GM23248 (cell line): ENCODE data around the gene TRIOBP. TPM values are rescaled to one million over a fixed set of nuclear protein-coding genes. Genes with fewer than 3 reads are reported as not detected.
"Not testable (repeated sequence)": the region's sequence is repeated elsewhere in the genome, so short reads cannot be mapped to it uniquely, and the experiment has no call there.

Experiments
- DNase-seq: peaks from one replicate; pipeline ENCODE4 v3.0.0-alpha.2; 2015
- H2AFZ ChIP-seq: fragments of 200-600 bp; sonication (generic); 2 replicates; pipeline ENCODE4 v1.6.1; 2016; ENCODE audit warnings: antibody characterized with exemption
- H3F3A ChIP-seq: fragments of 200-600 bp; sonication (generic); 2 replicates; pipeline ENCODE4 v1.6.1; 2016; ENCODE audit warnings: mild to moderate bottlenecking, antibody characterized with exemption, mixed run types; ENCODE audit not compliant: insufficient read depth
- H3K27ac ChIP-seq: fragments of 200-600 bp; sonication (generic); 2 replicates; pipeline ENCODE4 v1.5.1; 2016; ENCODE audit warnings: mild to moderate bottlenecking
- H3K27me3 ChIP-seq: fragments of 200-600 bp; sonication (generic); replicated peaks from 2 replicates; pipeline ENCODE4 v1.6.1; 2016; ENCODE audit warnings: mild to moderate bottlenecking; ENCODE audit not compliant: insufficient read depth
- H3K36me3 ChIP-seq: fragments of 200-600 bp; sonication (generic); 2 replicates; pipeline ENCODE4 v1.6.1; 2016; ENCODE audit warnings: low read depth, mild to moderate bottlenecking
- H3K4me1 ChIP-seq: fragments of 200-600 bp; sonication (generic); 2 replicates; pipeline ENCODE4 v1.6.1; 2016; ENCODE audit warnings: mild to moderate bottlenecking; ENCODE audit not compliant: insufficient read depth
- H3K4me2 ChIP-seq: fragments of 200-600 bp; sonication (generic); one replicate; pipeline ENCODE4 v1.6.1; 2016; ENCODE audit warnings: mild to moderate bottlenecking; ENCODE audit not compliant: unreplicated experiment
- H3K4me3 ChIP-seq: fragments of 200-600 bp; sonication (generic); 2 replicates; pipeline ENCODE4 v1.5.1; 2016; ENCODE audit warnings: mild to moderate bottlenecking
- H3K79me2 ChIP-seq: fragments of 200-600 bp; sonication (generic); 2 replicates; pipeline ENCODE4 v1.6.1; 2016; ENCODE audit warnings: mild to moderate bottlenecking; ENCODE audit not compliant: insufficient read depth
- H3K9ac ChIP-seq: fragments of 200-600 bp; sonication (generic); 2 replicates; pipeline ENCODE4 v1.6.1; 2016; ENCODE audit warnings: mild to moderate bottlenecking
- H3K9me2 ChIP-seq: fragments of 200-600 bp; sonication (generic); 2 replicates; pipeline ENCODE4 v1.6.1; 2016; ENCODE audit warnings: mixed run types, mild to moderate bottlenecking, moderate library complexity; ENCODE audit not compliant: insufficient read depth
- H3K9me3 ChIP-seq: fragments of 200-600 bp; sonication (generic); one replicate; pipeline ENCODE4 v1.6.1; 2017; ENCODE audit warnings: low read depth
- H4K20me1 ChIP-seq: fragments of 200-600 bp; sonication (generic); 2 replicates; pipeline ENCODE4 v1.6.0; 2016; ENCODE audit not compliant: insufficient read depth
- EZH2 ChIP-seq: fragments of 200-600 bp; sonication (generic); IDR thresholded peaks from 2 replicates; pipeline ENCODE4 v1.6.1; 2018; ENCODE audit warnings: antibody characterized with exemption, mild to moderate bottlenecking; ENCODE audit not compliant: insufficient read depth, poor library complexity, severe bottlenecking
- EZH2phosphoT487 ChIP-seq: fragments of 200-600 bp; sonication (generic); IDR thresholded peaks from 2 replicates; pipeline ENCODE4 v1.6.1; 2018; ENCODE audit warnings: antibody characterized with exemption, moderate library complexity, mild to moderate bottlenecking, low read depth; ENCODE audit not compliant: insufficient read depth
- WGBS, 2 experiments: methylation state at CpG; one replicate each; pipeline ENCODE4 v1.1.6; 2015 to 2017; ENCODE audit warnings: low lambda C conversion rate in 2 of 2, low coverage in 1 of 2; ENCODE audit errors: missing lambda C conversion rate in 2 of 2; 5-methylcytosine and 5-hydroxymethylcytosine counted together
- in situ Hi-C: fragments of 300-500 bp; cut with MboI; formaldehyde crosslinking; loops from 2 replicates; pipeline ENCODE4 v1.15.0; 2020
- polyA plus RNA-seq: library from polyadenylated mRNA; unstranded; fragments of >200 nt; fragmentation: Nextera tagmentation; extraction: Ambion mirVana; gene quantifications from 2 replicates; pipeline ENCODE4 v1.2.1, GENCODE V29; 2016
- total RNA-seq: library from RNA; depleted of rRNA; stranded (reverse); fragments of >200 nt; shearing (Covaris generic); gene quantifications from 2 replicates; pipeline ENCODE4 v1.2.3, GENCODE V29; 2014

Gene TRIOBP
- total and polyA plus RNA-seq, 2 experiments from 2014 or later = 123 to 135 TPM

DNA sequence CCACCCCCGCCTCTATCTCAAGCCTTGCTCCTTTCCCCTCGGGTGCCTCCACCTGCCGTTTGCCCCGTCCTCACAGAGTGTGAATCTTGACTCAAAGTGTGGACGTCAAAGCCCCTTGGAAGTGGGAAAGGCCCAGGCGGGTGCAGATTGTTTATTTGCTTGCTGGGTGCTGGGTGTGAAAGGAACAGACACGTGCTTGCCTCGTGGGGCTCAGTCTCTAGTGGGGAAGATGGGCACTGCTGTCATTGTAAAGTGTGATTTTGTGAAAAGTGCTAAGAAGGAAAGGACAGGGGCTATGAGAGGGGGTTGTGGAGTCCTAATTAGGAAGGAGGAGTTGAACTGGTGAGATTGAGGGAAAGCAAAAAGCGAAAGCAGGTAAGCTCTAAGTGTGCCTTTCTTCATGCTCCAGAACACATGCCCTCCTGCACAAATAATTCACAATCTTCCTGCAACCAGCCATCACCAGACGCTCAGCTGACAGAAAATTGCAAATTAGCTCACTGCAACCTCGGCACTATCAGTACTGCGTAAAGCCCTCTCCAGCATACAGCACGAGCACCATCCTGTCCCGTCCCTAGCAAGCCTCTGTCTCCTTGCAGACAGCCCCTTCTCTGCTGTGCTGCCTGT is 101.1 kb downstream of the TRIOBP start:
- no peaks in the 10 kb centered on the region for H3K36me3 ChIP-seq
- no peaks in the 10 kb centered on the region for H3K9me3 ChIP-seq
- no peaks in the 10 kb centered on the region for H3K79me2 ChIP-seq
- in situ Hi-C loops = loop anchor here (10.0 kb wide), 1 partner anchor 173 kb away; no protein-coding TSS in a partner anchor
- TF ChIP-seq EZH2 (no peak), EZH2phosphoT487 (no peak)
- H3K4me1 ChIP-seq = no peaks in the 10 kb centered on the region
- H2AFZ ChIP-seq = no peak overlapping the region
- no peaks in the 10 kb centered on the region for H3K9me2 ChIP-seq
- no peak for DNase-seq
- H3K27ac ChIP-seq = no peak overlapping the region
- WGBS, 2 experiments = 38 to 42% methylated on average over 13 to 14 of the region's 14 CpGs
- no peaks in the 10 kb centered on the region for H3F3A ChIP-seq
- H3K9ac ChIP-seq = no peak overlapping the region
- no peaks in the 10 kb centered on the region for H3K27me3 ChIP-seq
- no peak overlapping the region for H3K4me3 ChIP-seq
- H4K20me1 ChIP-seq = no peaks in the 10 kb centered on the region
- no peak overlapping the region for H3K4me2 ChIP-seq

DNA sequence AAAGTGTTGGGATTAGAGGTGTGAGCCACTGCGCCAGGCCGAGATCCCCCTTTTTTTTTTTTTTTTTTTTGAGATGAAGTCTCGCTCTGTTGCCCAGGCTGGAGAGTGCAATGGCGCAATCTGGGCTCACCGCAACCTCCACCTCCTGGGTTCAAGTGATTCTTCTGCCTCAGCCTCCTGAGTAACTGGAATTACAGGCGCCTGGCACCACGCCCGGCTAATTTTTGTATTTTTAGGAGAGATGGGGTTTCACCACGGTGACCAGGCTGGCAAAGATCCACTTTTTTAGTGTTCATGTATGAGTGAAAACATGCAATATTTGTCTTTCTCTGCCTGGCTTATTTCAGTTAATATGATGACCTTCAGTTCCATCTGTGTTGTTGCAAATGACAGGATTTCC is 103.1 kb downstream of the TRIOBP start:
- not testable (repeated sequence) for H3F3A ChIP-seq, H3K79me2 ChIP-seq, H3K27me3 ChIP-seq, H3K4me1 ChIP-seq, H3K27ac ChIP-seq, H3K36me3 ChIP-seq, H3K9me3 ChIP-seq, H3K9me2 ChIP-seq, H3K4me3 ChIP-seq, H2AFZ ChIP-seq, H3K4me2 ChIP-seq, DNase-seq, H3K9ac ChIP-seq, H4K20me1 ChIP-seq
- in situ Hi-C loops = loop anchor here (10.0 kb wide), 1 partner anchor 175 kb away; no protein-coding TSS in a partner anchor
- 74 to 81% methylated on average over 9 of the region's 9 CpGs for WGBS, 2 experiments

DNA sequence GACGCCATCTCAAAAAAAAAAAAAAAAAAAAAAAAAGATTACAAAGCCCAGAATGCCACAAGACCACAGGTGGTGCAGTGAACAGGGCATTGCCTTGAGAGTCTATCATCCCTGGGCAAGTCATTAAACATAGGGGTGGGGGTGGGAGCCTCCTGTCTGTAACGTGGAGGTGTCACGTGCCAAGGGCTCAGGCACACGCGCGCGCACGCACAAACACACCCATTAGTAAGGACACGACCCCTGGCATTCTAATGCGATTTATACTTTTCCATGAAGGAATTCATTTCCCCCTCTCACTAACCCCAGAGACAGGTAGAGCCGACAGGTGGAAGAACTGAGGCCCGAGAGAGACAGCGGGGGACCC is 105.1 kb downstream of the TRIOBP start:
- no peaks in the 10 kb centered on the region for H4K20me1 ChIP-seq
- H3K36me3 ChIP-seq = no peaks in the 10 kb centered on the region
- TF ChIP-seq EZH2phosphoT487 (no peak), EZH2 (no peak)
- H3K9me3 ChIP-seq = no peaks in the 10 kb centered on the region
- H3K79me2 ChIP-seq = 0 out of 2 replicates have a peak, but pooled peaks cover 7% of the 10 kb centered on the region
- in situ Hi-C loops = no loop called here
- peak overlapping the region; percentile 96 for H2AFZ ChIP-seq
- peak; percentile 28 for DNase-seq
- no peaks in the 10 kb centered on the region for H3K9me2 ChIP-seq
- peaks cover 11% of the 10 kb centered on the region for H3K4me1 ChIP-seq
- H3K27ac ChIP-seq = no peak overlapping the region
- 2 to 6% methylated on average over 11 to 13 of the region's 13 CpGs for WGBS, 2 experiments
- no peaks in the 10 kb centered on the region for H3K27me3 ChIP-seq
- H3K9ac ChIP-seq = peak overlapping the region; percentile 71
- peak overlapping the region; percentile 96 for H3K4me2 ChIP-seq
- H3K4me3 ChIP-seq = peak overlapping the region; percentile 75
- peaks cover 14% of the 10 kb centered on the region; the same call in 1 of the 2 replicates for H3F3A ChIP-seq

DNA sequence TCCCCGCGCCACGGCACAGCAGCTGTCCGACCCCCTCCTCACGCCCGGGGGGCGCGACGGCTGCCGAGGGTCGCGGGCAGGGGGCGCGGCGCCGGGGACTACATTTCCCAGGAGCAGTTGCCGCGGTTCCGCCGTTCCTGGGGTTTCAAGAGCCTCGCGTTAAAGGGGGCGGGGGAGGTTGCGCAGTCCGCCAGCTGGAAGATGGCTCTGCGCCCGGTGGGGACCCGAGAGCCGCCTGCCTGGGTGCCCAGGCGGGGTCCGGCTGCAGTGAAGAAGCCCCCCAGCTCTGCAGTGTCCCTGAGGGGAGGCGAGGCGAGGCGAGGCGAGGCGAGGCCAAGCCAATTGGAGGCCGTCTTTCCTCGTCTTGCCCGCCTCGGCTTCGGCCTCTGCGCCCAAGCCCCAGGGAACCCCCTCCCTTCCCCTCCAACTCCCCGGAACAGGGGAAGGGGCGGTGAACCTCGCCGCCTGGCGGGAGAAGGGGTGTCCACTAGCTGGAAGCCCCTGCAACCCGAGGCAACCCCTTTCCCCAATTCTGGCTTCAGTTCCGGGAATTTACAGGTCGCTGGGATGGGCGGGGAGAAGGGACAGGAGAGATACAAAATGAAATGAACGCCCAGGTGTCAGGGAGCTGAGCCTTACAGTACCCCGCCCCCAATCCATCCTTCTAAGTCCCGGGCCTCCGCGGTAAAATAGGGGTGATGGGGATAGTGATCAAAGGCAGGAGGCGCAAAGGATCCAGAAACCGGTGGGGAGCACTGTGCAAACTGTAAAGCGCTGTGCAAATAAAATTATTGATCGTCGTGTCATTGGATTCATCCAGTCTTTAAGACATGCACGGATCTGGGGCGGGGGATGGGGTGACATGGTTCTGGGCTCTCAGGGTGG is 105.7 kb downstream of the TRIOBP start:
- Histone ChIP-seq H3K4me3 (peak overlapping the region; percentile 75), H2AFZ (peak overlapping the region; percentile 96), H3K9me3 (no peaks in the 10 kb centered on the region), H3K9me2 (no peaks in the 10 kb centered on the region), H4K20me1 (no peaks in the 10 kb centered on the region), H3K9ac (peak overlapping the region; percentile 71), H3F3A (peaks cover 14% of the 10 kb centered on the region; the same call in 1 of the 2 replicates), H3K4me2 (peak overlapping the region; percentile 96), H3K27me3 (no peaks in the 10 kb centered on the region), H3K36me3 (no peaks in the 10 kb centered on the region), H3K4me1 (peaks cover 11% of the 10 kb centered on the region), H3K27ac (no peak overlapping the region), H3K79me2 (0 out of 2 replicates have a peak, but pooled peaks cover 7% of the 10 kb centered on the region)
- 2 to 3% methylated on average over 39 to 60 of the region's 63 CpGs for WGBS, 2 experiments
- TF ChIP-seq EZH2phosphoT487 (no peak), EZH2 (no peak)
- in situ Hi-C loops = no loop called here
- DNase-seq = peak; percentile 62
